ENCODE results near the gene TRIM23.

- TF ChIP-seq, protein P1, sequence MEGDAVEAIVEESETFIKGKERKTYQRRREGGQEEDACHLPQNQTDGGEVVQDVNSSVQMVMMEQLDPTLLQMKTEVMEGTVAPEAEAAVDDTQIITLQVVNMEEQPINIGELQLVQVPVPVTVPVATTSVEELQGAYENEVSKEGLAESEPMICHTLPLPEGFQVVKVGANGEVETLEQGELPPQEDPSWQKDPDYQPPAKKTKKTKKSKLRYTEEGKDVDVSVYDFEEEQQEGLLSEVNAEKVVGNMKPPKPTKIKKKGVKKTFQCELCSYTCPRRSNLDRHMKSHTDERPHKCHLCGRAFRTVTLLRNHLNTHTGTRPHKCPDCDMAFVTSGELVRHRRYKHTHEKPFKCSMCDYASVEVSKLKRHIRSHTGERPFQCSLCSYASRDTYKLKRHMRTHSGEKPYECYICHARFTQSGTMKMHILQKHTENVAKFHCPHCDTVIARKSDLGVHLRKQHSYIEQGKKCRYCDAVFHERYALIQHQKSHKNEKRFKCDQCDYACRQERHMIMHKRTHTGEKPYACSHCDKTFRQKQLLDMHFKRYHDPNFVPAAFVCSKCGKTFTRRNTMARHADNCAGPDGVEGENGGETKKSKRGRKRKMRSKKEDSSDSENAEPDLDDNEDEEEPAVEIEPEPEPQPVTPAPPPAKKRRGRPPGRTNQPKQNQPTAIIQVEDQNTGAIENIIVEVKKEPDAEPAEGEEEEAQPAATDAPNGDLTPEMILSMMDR (IDR thresholded peaks at IDR 0.05; ENCODE audit: low read depth, low read length, poor library complexity, severe bottlenecking) = no peak
- no peak for TF ChIP-seq EZH2phosphoT487 (IDR thresholded peaks at IDR 0.05; ENCODE audit: borderline replicate concordance, low read length)
Observed at GRCh38 chr5:65672796-65673195, 48.7 kb upstream of the TRIM23 start.

All from DOHH2 (cell line).